Iris pigment epithelial cell (primary cell): ENCODE data around the gene P2RX1.
A peak's percentile ranks its signal among the peaks of the same experiment; 100 is the strongest.
"Not testable (repeated sequence)": the region's sequence is repeated elsewhere in the genome, so short reads cannot be mapped to it uniquely, and the experiment has no call there.

Experiments
- DNase-seq: peaks from one replicate; pipeline ENCODE4 v3.0.0-alpha.2; 2011; ENCODE audit warnings: low read depth

Gene P2RX1

GRCh38 chr17:3951420-3951819, 35.2 kb upstream of the P2RX1 start:
- no peak for DNase-seq

GRCh38 chr17:3951003-3951402, 34.7 kb upstream of the P2RX1 start:
- DNase-seq: no peak

GRCh38 chr17:3950584-3950983, 34.3 kb upstream of the P2RX1 start:
- DNase-seq: no peak

GRCh38 chr17:3949418-3949817, 33.2 kb upstream of the P2RX1 start:
- DNase-seq: no peak

- DNase-seq: not testable (repeated sequence)
Measured at GRCh38 chr17:3948551-3948950, 32.3 kb upstream of the P2RX1 start.

- DNase-seq: no peak
Measured at GRCh38 chr17:3947318-3947810, 31.1 kb upstream of the P2RX1 start.

- DNase-seq: no peak
Measured at GRCh38 chr17:3946711-3947235, 30.5 kb upstream of the P2RX1 start.

GRCh38 chr17:3944485-3945388, 28.5 kb upstream of the P2RX1 start:
- peak; percentile 53 for DNase-seq

- DNase-seq: no peak
Measured at GRCh38 chr17:3943240-3943891, 27.1 kb upstream of the P2RX1 start.

- DNase-seq: no peak
Measured at GRCh38 chr17:3940965-3941698, 24.9 kb upstream of the P2RX1 start.

GRCh38 chr17:3937359-3937758, 21.1 kb upstream of the P2RX1 start:
- no peak for DNase-seq

GRCh38 chr17:3935825-3936355, 19.6 kb upstream of the P2RX1 start:
- peak; percentile 77 for DNase-seq

- DNase-seq: peak; percentile 77
Measured at GRCh38 chr17:3935140-3935542, 18.9 kb upstream of the P2RX1 start.

GRCh38 chr17:3929764-3930163, 13.5 kb upstream of the P2RX1 start:
- no peak for DNase-seq

GRCh38 chr17:3929181-3929580, 12.9 kb upstream of the P2RX1 start:
- no peak for DNase-seq

GRCh38 chr17:3928406-3928805, 12.1 kb upstream of the P2RX1 start:
- DNase-seq: no peak

GRCh38 chr17:3927628-3928340, 11.5 kb upstream of the P2RX1 start:
- DNase-seq: no peak

- DNase-seq: no peak
Measured at GRCh38 chr17:3926860-3927627, 10.8 kb upstream of the P2RX1 start.

- DNase-seq: no peak
Measured at GRCh38 chr17:3925684-3926485, 9.6 kb upstream of the P2RX1 start.
